GM12878 (cell line): ENCODE results near the gene LRRC8B. TPM values are rescaled to one million over a fixed set of nuclear protein-coding genes. Genes with fewer than 3 reads are reported as not detected.

Experiments
- ATAC-seq: fragments of 200-7000 bp; cut with Tn5 transposase; 3 replicates; pipeline ENCODE4 v1.9.1; 2020; ENCODE audit warnings: mild to moderate bottlenecking, moderate library complexity
- BruUV-seq: library from RNA; stranded (reverse); fragments of 400-500 nt; replicated peaks from 2 replicates; lab custom pipeline; 2021; lab: Mats Ljungman, UMichigan
- CTCF ChIA-PET: fragments of 300-600 bp; sonication (Branson Sonifier 250); formaldehyde crosslinking; extraction: SDS; loops from one replicate; lab custom pipeline; 2021; ENCODE audit warnings: inconsistent platforms; lab: Yijun Ruan, JAX
- POLR2A ChIA-PET: fragments of 350-600 bp; formaldehyde crosslinking; extraction: SDS; loops from one replicate; lab custom pipeline; 2021; ENCODE audit warnings: inconsistent platforms; lab: Charles Lee
- RAD21 ChIA-PET: fragments of 300-600 bp; sonication (Branson Sonifier 250); formaldehyde crosslinking; loops from one replicate; lab custom pipeline; 2023; ENCODE audit warnings: antibody characterized with exemption; ENCODE audit not compliant: unreplicated experiment; lab: Charles Lee
- SMC1A ChIA-PET: fragments of 300-600 bp; sonication (Branson Sonifier 250); formaldehyde crosslinking; loops from one replicate; lab custom pipeline; 2023; ENCODE audit not compliant: unreplicated experiment, uncharacterized antibody; lab: Charles Lee
- DNase-seq: peaks from one replicate; pipeline ENCODE4 v3.0.0-alpha.2; 2011; ENCODE audit warnings: low read depth, low spot score
- FAIRE-seq: peaks from 3 replicates; lab custom pipeline; 2011; peaks lifted over from hg19 to GRCh38; lab: Jason Lieb, UNC
- H2AFZ ChIP-seq: 2 replicates; pipeline ENCODE4 v1.6.0; 2011; ENCODE audit warnings: low read depth, low read length, control low read depth; ENCODE audit not compliant: control insufficient read depth
- H3K27ac ChIP-seq: 2 replicates; pipeline ENCODE4 v1.5.1; 2011; ENCODE audit warnings: control low read depth; ENCODE audit not compliant: control insufficient read depth, insufficient read depth
- H3K27me3 ChIP-seq, 2 experiments: replicated peaks in 1 of 2; 2 replicates each; pipeline versions ENCODE4 v1.6.0 to v1.6.1; 2011; ENCODE audit warnings: low read length in 1 of 2; ENCODE audit not compliant: control insufficient read depth in 2 of 2, insufficient read depth in 2 of 2
- H3K36me3 ChIP-seq, 2 experiments: 2 replicates each; pipeline ENCODE4 v1.5.1; 2011; ENCODE audit warnings: low read length in 1 of 2; ENCODE audit not compliant: control insufficient read depth in 2 of 2, insufficient read depth in 2 of 2
- H3K4me1 ChIP-seq: 2 replicates; pipeline ENCODE4 v1.6.1; 2011; ENCODE audit warnings: mild to moderate bottlenecking, low read length, moderate library complexity, mixed read lengths; ENCODE audit not compliant: control insufficient read depth, insufficient read depth
- H3K4me2 ChIP-seq: 2 replicates; pipeline ENCODE4 v1.6.0; 2011; ENCODE audit warnings: control low read depth; ENCODE audit not compliant: control insufficient read depth, insufficient read depth
- H3K4me3 ChIP-seq: fragments of 200-600 bp; sonication (generic); 2 replicates; pipeline ENCODE4 v1.5.1; 2016
- H3K79me2 ChIP-seq: 2 replicates; pipeline ENCODE4 v1.6.0; 2011; ENCODE audit warnings: low read length; ENCODE audit not compliant: control insufficient read depth, insufficient read depth
- H3K9ac ChIP-seq: 2 replicates; pipeline ENCODE4 v1.8.0; 2011; ENCODE audit warnings: low read length, control low read depth, mixed read lengths; ENCODE audit not compliant: control insufficient read depth, insufficient read depth
- H3K9me3 ChIP-seq: replicated peaks from 3 replicates; pipeline ENCODE4 v1.5.1; 2011; ENCODE audit warnings: mild to moderate bottlenecking, low read length; ENCODE audit not compliant: control insufficient read depth, insufficient read depth
- H4K20me1 ChIP-seq: 2 replicates; pipeline ENCODE4 v1.6.0; 2011; ENCODE audit not compliant: control insufficient read depth, insufficient read depth
- ATF2 ChIP-seq: IDR thresholded peaks from 2 replicates; pipeline ENCODE4 v1.6.1; 2012; ENCODE audit warnings: low read length, inconsistent platforms
- BACH1 ChIP-seq: fragments of 450-650 bp; IDR thresholded peaks from 2 replicates; pipeline ENCODE4 v1.6.1; 2017; ENCODE audit warnings: mild to moderate bottlenecking, borderline replicate concordance
- BRCA1 ChIP-seq: IDR thresholded peaks from 2 replicates; pipeline ENCODE4 v1.6.1; 2011; ENCODE audit warnings: low read depth, low read length, improper control_type of control experiment
- EED ChIP-seq: sonication (generic); IDR thresholded peaks from 2 replicates; pipeline ENCODE4 v1.6.1; 2016; ENCODE audit warnings: antibody characterized with exemption, low read depth
- FOXM1 ChIP-seq: IDR thresholded peaks from 2 replicates; pipeline ENCODE4 v1.6.1; 2012; ENCODE audit warnings: low read depth, mild to moderate bottlenecking, inconsistent platforms, low read length, moderate library complexity
- JUNB ChIP-seq: IDR thresholded peaks from 2 replicates; pipeline ENCODE4 v1.6.1; 2016; ENCODE audit warnings: antibody characterized with exemption, mild to moderate bottlenecking
- MEF2A ChIP-seq: IDR thresholded peaks from 2 replicates; pipeline ENCODE4 v1.6.1; 2011; ENCODE audit warnings: low read depth, mild to moderate bottlenecking, low read length, moderate library complexity; ENCODE audit not compliant: insufficient read depth
- NFIC ChIP-seq: IDR thresholded peaks from 2 replicates; pipeline ENCODE4 v1.6.1; 2012; ENCODE audit warnings: low read depth, mild to moderate bottlenecking, inconsistent platforms, low read length, moderate library complexity
- RUNX3 ChIP-seq: IDR thresholded peaks from 2 replicates; pipeline ENCODE4 v1.6.1; 2012; ENCODE audit warnings: low read length, inconsistent platforms
- TAF1 ChIP-seq: IDR thresholded peaks from 2 replicates; pipeline ENCODE4 v1.6.1; 2011; ENCODE audit warnings: mild to moderate bottlenecking, low read depth, low read length, borderline replicate concordance
- WGBS: methylation state at CpG from one replicate; pipeline ENCODE4 v1.1.6; 2016; ENCODE audit warnings: low lambda C conversion rate; ENCODE audit not compliant: insufficient replicate concordance, insufficient coverage; ENCODE audit errors: missing lambda C conversion rate; 5-methylcytosine and 5-hydroxymethylcytosine counted together
- in situ Hi-C: fragments of 300-500 bp; cut with MboI; formaldehyde crosslinking; loops from 9 replicates; pipeline ENCODE4 v1.14.3; 2018; ENCODE audit warnings: mixed read lengths
- intact Hi-C: fragments of 100-400 bp; cut with micrococcal nuclease; formaldehyde crosslinking; loops from one replicate; pipeline ENCODE4 v1.14.2; 2022; ENCODE audit not compliant: unreplicated experiment
- polyA plus RNA-seq, 11 experiments: library from polyadenylated mRNA; depleted of rRNA in 4 of 11; unstranded in 6 of 11; stranded (reverse) in 5 of 11; fragments of >200 nt; fragmentation: Nextera tagmentation in 4 of 11; fragmentation: Illumina TruSeq in 1 of 11; extraction: Ambion mirVana in 4 of 11; extraction: Trizol in 1 of 11; gene quantifications; 1 replicate in 1 of 11; 2 replicates in 10 of 11; pipeline versions ENCODE4 v1.2.1 to v1.2.3, GENCODE V29; 2011 to 2016; ENCODE audit warnings: inconsistent platforms in 2 of 11, missing spikeins in 2 of 11, low read depth in 1 of 11
- total RNA-seq, 4 experiments: library from RNA; depleted of rRNA in 3 of 4; stranded (reverse); fragments of >200 nt in 3 of 4; fragmentation: Illumina TruSeq in 1 of 4; extraction: Trizol in 1 of 4; gene quantifications; 2 replicates each; pipeline versions ENCODE4 v1.2.1 to v1.2.3, GENCODE V29; 2013 to 2021

The LRRC8B gene
- total and polyA plus RNA-seq, 10 of the 15 experiments (the other 5 are each of a cell fraction or from before 2014, with no cell fraction given): 1.3 to 9.2 (median 5.4) TPM

GRCh38 chr1:89589515-89589914 is 64.9 kb downstream of the LRRC8B start:
- 100% methylated on average over 1 of the region's 1 CpG for WGBS
- in situ Hi-C loops (no loop called here), intact Hi-C loops (no loop called here)
- ChIA-PET SMC1A (interaction anchor here (0.6 to 1.3 kb wide), 8 partner anchors 11 to 107 kb away, joined by 3 to 6 read pairs (median 3); no protein-coding TSS in a partner anchor), POLR2A (interaction anchor here (0.7 kb wide), 1 partner anchor 42 kb away, joined by 7 read pairs; no protein-coding TSS in a partner anchor), CTCF (interaction anchor here (1.0 to 1.8 kb wide), 8 partner anchors 10 to 173 kb away, joined by 3 to 7 read pairs (median 3); no protein-coding TSS in a partner anchor), RAD21 (interaction anchor here (0.7 to 1.3 kb wide), 4 partner anchors 9 to 174 kb away, joined by 3 to 6 read pairs (median 4); no protein-coding TSS in a partner anchor)
- H3K4me2 ChIP-seq: peak overlapping the region; percentile 7; the same call in 1 of the 2 replicates
- H2AFZ ChIP-seq: no peak overlapping the region
- no peak overlapping the region for H3K4me3 ChIP-seq
- no peaks in the 10 kb centered on the region for H4K20me1 ChIP-seq
- no peaks in the 10 kb centered on the region for H3K79me2 ChIP-seq
- no peak for FAIRE-seq
- peak; percentile 59 for TF ChIP-seq NFIC
- TF ChIP-seq EED: no peak
- no peak for TF ChIP-seq BACH1
- TF ChIP-seq BRCA1: no peak
- peak; percentile 57 for TF ChIP-seq RUNX3
- TF ChIP-seq ATF2: 0 out of 2 replicates have a peak, but pooled peaks have one; percentile 38
- TF ChIP-seq MEF2A: peak; percentile 70
- TF ChIP-seq JUNB: peak; percentile 50
- no peak for TF ChIP-seq FOXM1
- TF ChIP-seq TAF1: no peak
- DNase-seq: no peak
- H3K9ac ChIP-seq: no peak overlapping the region
- no peaks in the 10 kb centered on the region for H3K27me3 ChIP-seq
- H3K9me3 ChIP-seq: no peaks in the 10 kb centered on the region
- no peak overlapping the region for H3K27ac ChIP-seq
- ATAC-seq: no peak
- peaks cover 6% of the 10 kb centered on the region for H3K4me1 ChIP-seq
- no TSS peak for BruUV-seq
- H3K36me3 ChIP-seq: no peaks in the 10 kb centered on the region; a peak in 2 of 4 replicates
